ENCODE results near the gene MEOX1.

GRCh38 chr17:43701318-43701743 is 39.6 kb upstream of the MEOX1 start:
- TF ChIP-seq CTCF (IDR thresholded peaks at IDR 0.05; ENCODE audit: insufficient read depth, low read length, poor library complexity, severe bottlenecking) = no peak
- no peak for TF ChIP-seq EZH2phosphoT487 (conservative IDR thresholded peaks at IDR 0.05; ENCODE audit: low read length)

Measured in SU-DHL-6 (cell line).